HUES64 (cell line): Measurements from ENCODE around the gene SLC44A3.

ENCODE experiments used
- H3K27ac ChIP-seq: 2 replicates; pipeline ENCODE4 v1.7.0; 2013; ENCODE audit warnings: low read depth, low read length, inconsistent platforms
- H3K27me3 ChIP-seq: 2 replicates; pipeline ENCODE4 v1.6.1; 2013; ENCODE audit warnings: mild to moderate bottlenecking, low read length; ENCODE audit not compliant: insufficient read depth
- H3K36me3 ChIP-seq: 2 replicates; pipeline ENCODE4 v1.6.1; 2013; ENCODE audit warnings: mild to moderate bottlenecking, low read length; ENCODE audit not compliant: insufficient read depth
- H3K4me1 ChIP-seq: 2 replicates; pipeline ENCODE4 v1.6.1; 2013; ENCODE audit warnings: mild to moderate bottlenecking, low read length, moderate library complexity; ENCODE audit not compliant: insufficient read depth
- H3K4me3 ChIP-seq: 2 replicates; pipeline ENCODE4 v1.5.1; 2013; ENCODE audit warnings: mild to moderate bottlenecking, low read length, moderate library complexity
- H3K9ac ChIP-seq: 2 replicates; pipeline ENCODE4 v1.6.1; 2013; ENCODE audit warnings: mild to moderate bottlenecking, low read depth, low read length
- H3K9me3 ChIP-seq: 2 replicates; pipeline ENCODE4 v1.6.1; 2013; ENCODE audit warnings: low read depth, low read length; ENCODE audit not compliant: insufficient read depth
- WGBS: fragments of 150-250, 120-280 bp; methylation state at CpG from one replicate; pipeline ENCODE4 v1.1.7; 2013; ENCODE audit warnings: missing lambda C conversion rate; 5-methylcytosine and 5-hydroxymethylcytosine counted together

SLC44A3 gene

GRCh38 chr1:94858276-94858675 lies 38.1 kb downstream of the SLC44A3 start:
- WGBS, result 84% methylated on average over 2 of the region's 2 CpGs
- Histone ChIP-seq H3K27ac (no peak overlapping the region), H3K4me1 (peaks cover 14% of the 10 kb centered on the region), H3K4me3 (no peak overlapping the region), H3K27me3 (peaks cover 9% of the 10 kb centered on the region), H3K36me3 (no peaks in the 10 kb centered on the region), H3K9me3 (no peaks in the 10 kb centered on the region), H3K9ac (no peak overlapping the region)

DNA sequence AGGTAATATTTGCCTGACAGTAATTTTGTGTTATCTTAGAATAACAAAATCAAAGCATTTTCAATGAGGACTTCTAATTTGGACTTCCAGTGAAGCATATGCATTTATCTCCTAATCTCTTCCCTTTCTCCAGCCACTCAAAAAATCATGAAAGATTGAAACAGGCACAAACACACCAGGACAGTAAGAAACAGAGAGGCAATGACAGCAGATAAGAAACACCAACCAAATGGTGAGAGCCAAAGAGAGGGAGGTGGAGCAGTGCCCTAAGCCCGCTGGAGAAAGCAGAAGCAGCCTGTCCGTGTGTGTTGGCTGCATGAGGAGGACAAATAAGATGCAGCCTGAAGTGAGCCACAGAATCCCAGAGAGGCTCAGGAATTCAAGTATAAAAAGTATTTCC lies 39.0 kb downstream of the SLC44A3 start:
- Histone ChIP-seq H3K27me3 (peaks cover 9% of the 10 kb centered on the region), H3K27ac (no peak overlapping the region), H3K4me3 (no peak overlapping the region), H3K9me3 (no peaks in the 10 kb centered on the region), H3K36me3 (no peaks in the 10 kb centered on the region), H3K4me1 (peaks cover 23% of the 10 kb centered on the region), H3K9ac (no peak overlapping the region)
- 71% methylated on average over 2 of the region's 2 CpGs for WGBS

- 0% methylated on average over 1 of the region's 2 CpGs for WGBS
- no peaks in the 10 kb centered on the region for H3K27me3 ChIP-seq
Measured at GRCh38 chr1:94862718-94863117, 42.6 kb downstream of the SLC44A3 start.

DNA sequence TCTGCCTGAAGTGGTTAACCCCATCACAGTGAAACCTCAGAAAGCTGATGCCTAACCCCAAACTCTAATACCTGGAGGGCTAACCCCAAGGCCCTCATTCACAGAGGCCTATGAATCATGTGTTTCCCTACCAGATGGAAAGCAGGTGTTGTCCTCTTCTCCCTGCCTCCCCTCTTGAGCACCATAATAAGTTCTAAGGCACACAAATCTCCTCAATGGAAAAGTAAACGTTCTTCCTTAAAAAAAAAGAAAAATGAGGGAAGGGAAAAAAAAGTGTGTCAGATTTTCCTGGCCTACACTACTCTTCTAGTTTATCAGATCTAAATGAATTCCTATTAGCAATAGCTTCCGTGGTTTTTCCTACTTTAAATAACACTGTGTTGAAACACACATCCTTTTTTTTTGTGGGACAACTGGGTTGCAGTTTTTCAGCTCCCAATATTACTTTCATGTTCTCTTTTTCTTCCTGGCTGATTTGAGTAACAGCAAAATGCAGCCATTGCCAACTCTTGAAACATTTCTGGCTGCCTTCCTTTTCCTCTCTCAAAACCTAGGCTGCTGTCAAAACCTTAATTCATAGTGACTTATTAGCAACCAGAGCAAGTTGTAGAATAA lies 43.2 kb downstream of the SLC44A3 start:
- no peaks in the 10 kb centered on the region for H3K36me3 ChIP-seq
- H3K27ac ChIP-seq, result 0 out of 2 replicates have a peak overlapping the region, but pooled peaks have one; percentile 42
- no peaks in the 10 kb centered on the region for H3K9me3 ChIP-seq
- WGBS, result 85% methylated on average over 1 of the region's 2 CpGs
- no peaks in the 10 kb centered on the region for H3K27me3 ChIP-seq
- H3K4me1 ChIP-seq, result peaks cover 49% of the 10 kb centered on the region
- H3K9ac ChIP-seq, result peak overlapping the region; percentile 11; the same call in 1 of the 2 replicates
- H3K4me3 ChIP-seq, result no peak overlapping the region

More at GRCh38 chr1:94862718-94863117, 42.6 kb downstream of the SLC44A3 start:
- peaks cover 49% of the 10 kb centered on the region for H3K4me1 ChIP-seq
- no peak overlapping the region for H3K9ac ChIP-seq
- no peaks in the 10 kb centered on the region for H3K9me3 ChIP-seq
- H3K27ac ChIP-seq, result no peak overlapping the region
- H3K4me3 ChIP-seq, result no peak overlapping the region
- H3K36me3 ChIP-seq, result no peaks in the 10 kb centered on the region

GRCh38 chr1:94863919-94864318 lies 43.8 kb downstream of the SLC44A3 start:
- no peaks in the 10 kb centered on the region for H3K36me3 ChIP-seq
- H3K4me1 ChIP-seq, result peaks cover 54% of the 10 kb centered on the region
- peak overlapping the region; percentile 11; the same call in 1 of the 2 replicates for H3K9ac ChIP-seq
- H3K4me3 ChIP-seq, result no peak overlapping the region
- H3K27ac ChIP-seq, result 0 out of 2 replicates have a peak overlapping the region, but pooled peaks have one; percentile 42
- no peaks in the 10 kb centered on the region for H3K27me3 ChIP-seq
- no peaks in the 10 kb centered on the region for H3K9me3 ChIP-seq
- 38% methylated on average over 4 of the region's 4 CpGs for WGBS

GRCh38 chr1:94864821-94865220 lies 44.7 kb downstream of the SLC44A3 start:
- no peaks in the 10 kb centered on the region for H3K27me3 ChIP-seq
- H3K4me3 ChIP-seq, result no peak overlapping the region
- H3K36me3 ChIP-seq, result no peaks in the 10 kb centered on the region
- H3K9me3 ChIP-seq, result no peaks in the 10 kb centered on the region
- H3K9ac ChIP-seq, result peak overlapping the region; percentile 37; the same call in 1 of the 2 replicates
- WGBS, result 35% methylated on average over 8 of the region's 9 CpGs
- H3K4me1 ChIP-seq, result peaks cover 61% of the 10 kb centered on the region
- peak overlapping the region; percentile 80; the same call in 1 of the 2 replicates for H3K27ac ChIP-seq

DNA sequence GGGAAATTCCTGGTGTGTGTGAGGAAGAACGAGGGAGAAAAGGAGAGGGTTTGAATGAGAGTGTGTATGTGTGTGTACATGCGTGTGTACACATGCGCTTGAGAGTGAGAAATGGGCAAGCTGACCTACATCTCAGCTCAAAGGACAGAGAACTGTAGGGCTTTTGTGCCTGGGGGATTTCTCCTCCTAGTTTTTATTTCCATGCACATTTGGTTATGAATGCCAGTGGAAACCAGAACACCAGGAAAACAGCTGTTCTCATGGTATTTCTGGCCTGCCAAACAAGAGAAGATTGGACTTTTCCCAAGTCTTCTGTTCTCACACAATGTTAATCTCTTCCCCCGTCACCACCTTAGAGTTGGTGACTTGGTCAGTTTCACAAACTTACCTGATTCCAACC lies 45.2 kb downstream of the SLC44A3 start:
- peak overlapping the region; percentile 80 for H3K27ac ChIP-seq
- no peaks in the 10 kb centered on the region for H3K9me3 ChIP-seq
- WGBS, result 83% methylated on average over 4 of the region's 4 CpGs
- peaks cover 61% of the 10 kb centered on the region for H3K4me1 ChIP-seq
- no peaks in the 10 kb centered on the region for H3K36me3 ChIP-seq
- no peaks in the 10 kb centered on the region for H3K27me3 ChIP-seq
- H3K4me3 ChIP-seq, result no peak overlapping the region
- H3K9ac ChIP-seq, result peak overlapping the region; percentile 37; the same call in 1 of the 2 replicates

DNA sequence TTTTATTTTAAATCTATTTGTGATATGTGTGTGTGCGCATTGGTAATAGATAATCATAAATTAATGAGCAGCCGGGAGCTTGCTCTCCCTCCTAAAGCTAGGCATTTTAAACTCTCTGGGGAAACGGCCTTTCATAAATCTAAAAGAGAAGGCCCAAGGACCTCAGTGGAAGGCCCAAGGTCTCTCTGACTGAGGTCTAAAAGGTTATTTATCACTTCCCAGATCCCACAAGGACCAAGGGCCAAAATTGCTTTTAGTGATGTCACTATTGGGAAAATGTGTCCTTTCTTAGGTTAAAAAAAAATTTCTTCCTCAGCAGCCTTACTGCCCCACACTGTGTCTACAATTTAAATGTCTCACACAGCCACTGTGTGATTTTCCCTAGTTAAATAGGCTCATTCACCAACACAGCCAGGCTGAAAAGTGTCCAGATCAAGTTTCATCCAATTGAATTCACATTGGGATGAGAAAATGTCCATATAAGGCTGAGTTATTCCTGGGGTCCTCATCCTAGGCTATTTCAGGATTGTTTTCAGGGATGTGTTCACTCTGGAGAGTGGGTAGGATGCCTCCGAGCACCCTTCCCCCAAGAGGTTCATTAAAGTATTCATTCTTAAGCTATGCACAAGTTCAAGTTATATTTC lies 46.1 kb downstream of the SLC44A3 start:
- Histone ChIP-seq H3K4me3 (no peak overlapping the region), H3K9me3 (no peaks in the 10 kb centered on the region), H3K27ac (peak overlapping the region; percentile 80), H3K36me3 (no peaks in the 10 kb centered on the region), H3K4me1 (peaks cover 61% of the 10 kb centered on the region), H3K9ac (peak overlapping the region; percentile 43; the same call in 1 of the 2 replicates), H3K27me3 (no peaks in the 10 kb centered on the region)
- WGBS, result 87% methylated on average over 4 of the region's 4 CpGs

- 79% methylated on average over 2 of the region's 2 CpGs for WGBS
- Histone ChIP-seq H3K4me1 (peaks cover 24% of the 10 kb centered on the region), H3K9me3 (no peaks in the 10 kb centered on the region), H3K36me3 (no peaks in the 10 kb centered on the region), H3K9ac (no peak overlapping the region), H3K4me3 (no peak overlapping the region), H3K27me3 (no peaks in the 10 kb centered on the region), H3K27ac (no peak overlapping the region)
Measured at GRCh38 chr1:94871031-94871430, 50.9 kb downstream of the SLC44A3 start.

GRCh38 chr1:94872771-94873495 lies 52.8 kb downstream of the SLC44A3 start:
- Histone ChIP-seq H3K4me3 (no peak overlapping the region), H3K36me3 (no peaks in the 10 kb centered on the region), H3K27me3 (no peaks in the 10 kb centered on the region), H3K4me1 (peaks cover 12% of the 10 kb centered on the region), H3K27ac (no peak overlapping the region), H3K9ac (no peak overlapping the region), H3K9me3 (no peaks in the 10 kb centered on the region)
- WGBS, result 93% methylated on average over 4 of the region's 4 CpGs
